Activated CD4-positive, alpha-beta T cell treated with anti-CD3 and anti-CD28 coated beads for 1 hour (primary cell): ENCODE data around the gene MIA3.
"Not testable (repeated sequence)": the region's sequence is repeated elsewhere in the genome, so short reads cannot be mapped to it uniquely, and the experiment has no call there.

Experiments used
- DNase-seq: peaks from one replicate; pipeline ENCODE4 v3.0.0-alpha.2; 2020

Gene MIA3, protein sequence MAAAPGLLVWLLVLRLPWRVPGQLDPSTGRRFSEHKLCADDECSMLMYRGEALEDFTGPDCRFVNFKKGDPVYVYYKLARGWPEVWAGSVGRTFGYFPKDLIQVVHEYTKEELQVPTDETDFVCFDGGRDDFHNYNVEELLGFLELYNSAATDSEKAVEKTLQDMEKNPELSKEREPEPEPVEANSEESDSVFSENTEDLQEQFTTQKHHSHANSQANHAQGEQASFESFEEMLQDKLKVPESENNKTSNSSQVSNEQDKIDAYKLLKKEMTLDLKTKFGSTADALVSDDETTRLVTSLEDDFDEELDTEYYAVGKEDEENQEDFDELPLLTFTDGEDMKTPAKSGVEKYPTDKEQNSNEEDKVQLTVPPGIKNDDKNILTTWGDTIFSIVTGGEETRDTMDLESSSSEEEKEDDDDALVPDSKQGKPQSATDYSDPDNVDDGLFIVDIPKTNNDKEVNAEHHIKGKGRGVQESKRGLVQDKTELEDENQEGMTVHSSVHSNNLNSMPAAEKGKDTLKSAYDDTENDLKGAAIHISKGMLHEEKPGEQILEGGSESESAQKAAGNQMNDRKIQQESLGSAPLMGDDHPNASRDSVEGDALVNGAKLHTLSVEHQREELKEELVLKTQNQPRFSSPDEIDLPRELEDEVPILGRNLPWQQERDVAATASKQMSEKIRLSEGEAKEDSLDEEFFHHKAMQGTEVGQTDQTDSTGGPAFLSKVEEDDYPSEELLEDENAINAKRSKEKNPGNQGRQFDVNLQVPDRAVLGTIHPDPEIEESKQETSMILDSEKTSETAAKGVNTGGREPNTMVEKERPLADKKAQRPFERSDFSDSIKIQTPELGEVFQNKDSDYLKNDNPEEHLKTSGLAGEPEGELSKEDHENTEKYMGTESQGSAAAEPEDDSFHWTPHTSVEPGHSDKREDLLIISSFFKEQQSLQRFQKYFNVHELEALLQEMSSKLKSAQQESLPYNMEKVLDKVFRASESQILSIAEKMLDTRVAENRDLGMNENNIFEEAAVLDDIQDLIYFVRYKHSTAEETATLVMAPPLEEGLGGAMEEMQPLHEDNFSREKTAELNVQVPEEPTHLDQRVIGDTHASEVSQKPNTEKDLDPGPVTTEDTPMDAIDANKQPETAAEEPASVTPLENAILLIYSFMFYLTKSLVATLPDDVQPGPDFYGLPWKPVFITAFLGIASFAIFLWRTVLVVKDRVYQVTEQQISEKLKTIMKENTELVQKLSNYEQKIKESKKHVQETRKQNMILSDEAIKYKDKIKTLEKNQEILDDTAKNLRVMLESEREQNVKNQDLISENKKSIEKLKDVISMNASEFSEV (N-terminal part only)

DNA sequence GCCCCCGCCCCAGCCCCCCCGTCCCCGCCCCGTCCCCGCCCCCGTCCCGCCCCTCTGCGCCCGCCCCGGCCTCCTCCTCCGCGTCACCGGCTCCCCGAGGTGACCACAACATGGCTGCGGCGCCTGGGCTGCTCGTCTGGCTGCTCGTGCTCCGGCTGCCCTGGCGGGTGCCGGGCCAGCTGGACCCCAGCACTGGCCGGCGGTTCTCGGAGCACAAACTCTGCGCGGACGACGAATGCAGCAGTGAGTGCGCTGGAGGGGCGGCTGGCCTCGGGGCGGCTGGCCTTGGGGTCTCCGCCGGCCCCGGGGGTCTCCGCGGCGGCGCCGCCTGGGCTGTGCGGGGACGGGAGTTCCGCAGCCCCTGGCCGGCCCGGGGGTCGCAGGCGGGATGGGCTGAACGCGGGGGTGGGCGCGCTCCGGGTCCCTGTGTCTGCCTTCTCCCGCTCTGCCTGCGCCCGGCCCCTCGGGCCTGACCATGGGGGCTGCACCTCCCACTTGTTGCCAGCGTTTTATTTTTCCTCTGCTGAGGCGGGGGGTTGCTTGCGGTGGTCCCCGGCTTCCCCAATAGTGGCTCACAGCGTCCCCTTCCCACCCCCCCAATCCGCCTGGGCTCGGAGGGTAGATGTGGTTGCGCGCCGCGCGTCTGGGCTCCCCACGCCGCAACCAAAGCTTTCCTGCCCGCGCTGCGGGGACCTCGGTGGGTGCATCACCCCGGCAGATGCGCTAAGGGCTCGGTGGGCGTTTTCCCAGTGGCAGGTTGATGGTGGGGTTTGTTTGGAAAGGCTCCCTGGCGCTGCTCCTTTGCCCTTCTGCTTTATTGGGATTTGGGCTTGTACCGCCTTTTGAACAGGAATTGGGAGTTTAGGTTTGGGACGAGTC lies at the start of gene MIA3:
Gene MIA3, plus strand, starts transcription at position 97 of the 879 bp plus-strand sequence. Its CDS starts 14 bp downstream, at position 111.
- DNase-seq, result peak; percentile 23

DNA sequence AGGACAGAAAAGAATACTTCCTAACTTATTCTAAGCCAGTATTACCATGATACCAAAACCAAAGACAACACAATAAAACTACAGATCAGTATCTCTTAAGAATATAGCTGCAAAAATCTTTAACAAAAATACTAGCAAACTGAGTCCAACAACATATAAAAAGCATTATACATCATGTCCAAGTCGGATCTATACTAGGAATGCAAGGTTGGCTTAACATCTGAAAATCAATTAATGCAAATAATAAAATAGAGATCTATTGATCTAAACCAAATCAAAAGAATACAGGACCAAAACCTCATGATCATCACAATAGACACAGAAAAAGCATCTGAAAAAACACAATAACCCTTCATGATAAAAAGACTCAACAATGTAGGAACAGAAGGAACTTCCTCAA lies 47.1 kb upstream of the MIA3 start:
- no peak for DNase-seq

DNA sequence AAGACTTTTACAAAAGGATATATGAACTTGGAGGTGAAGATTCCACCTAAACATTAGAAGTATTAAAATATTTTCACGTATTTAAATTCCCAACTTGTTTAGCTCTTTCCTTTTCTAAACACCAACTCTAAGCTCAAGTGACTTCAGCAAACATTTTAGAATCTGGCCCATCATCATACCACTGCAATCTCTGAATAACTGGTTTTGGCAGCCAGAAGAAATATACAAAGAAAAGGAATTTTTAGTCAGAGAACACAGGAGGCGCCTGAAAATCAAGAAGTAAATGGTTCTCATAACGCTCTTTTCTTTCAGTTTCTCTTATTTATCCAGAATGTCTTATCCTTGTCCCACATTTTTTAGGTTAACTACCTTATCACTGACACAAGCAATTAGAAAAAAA lies 38.6 kb upstream of the MIA3 start:
- DNase-seq, result no peak

DNA sequence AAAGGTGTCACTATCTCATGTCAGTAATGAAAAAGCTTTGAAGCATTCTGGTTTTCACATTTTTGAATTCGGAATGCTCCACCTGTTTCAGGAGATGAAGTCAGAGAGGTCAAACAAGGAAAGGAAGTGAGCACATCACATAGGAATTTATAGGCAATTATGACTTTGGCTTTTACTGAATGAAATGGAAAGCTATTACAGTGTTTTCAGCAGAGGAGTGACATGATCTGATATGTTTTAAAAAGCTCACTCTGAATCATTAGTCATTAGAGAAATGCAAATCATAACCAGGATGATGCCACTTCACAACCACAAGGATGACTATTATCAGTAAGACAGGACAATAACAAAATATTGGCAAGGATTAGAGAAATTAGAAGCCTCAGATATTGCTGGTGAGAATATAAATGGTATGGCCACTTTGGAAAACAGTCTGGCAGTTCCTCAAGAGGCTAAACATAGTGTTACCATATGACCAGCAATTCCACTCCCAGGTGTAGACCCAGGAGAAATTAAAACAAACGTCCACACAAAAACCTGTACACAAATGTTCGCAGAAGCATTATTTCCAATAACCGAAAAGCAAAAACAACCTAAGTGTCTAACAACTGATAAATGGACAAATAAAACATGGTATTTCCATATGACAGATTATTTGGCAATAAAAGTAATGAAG lies 35.7 kb upstream of the MIA3 start:
- no peak for DNase-seq

DNA sequence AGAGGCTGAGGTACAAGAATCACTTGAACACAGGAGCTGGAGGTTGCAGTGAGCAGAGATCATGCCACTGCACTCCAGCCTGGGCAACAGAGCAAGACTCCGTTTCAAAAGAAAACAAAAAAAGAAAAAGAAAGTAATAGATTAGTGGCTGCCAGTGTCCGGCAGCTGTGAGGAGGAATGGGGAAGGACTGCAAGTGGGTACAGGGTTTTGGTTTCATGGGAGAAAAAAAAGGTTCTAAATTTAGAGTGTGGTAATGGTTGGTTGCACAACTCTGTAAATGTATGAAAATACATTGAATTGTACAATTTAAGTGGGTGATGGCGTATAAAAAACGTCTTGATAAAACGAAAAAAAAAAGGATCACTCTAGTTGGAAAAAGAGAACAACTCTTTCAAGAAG lies 34.8 kb upstream of the MIA3 start:
- no peak for DNase-seq

DNA sequence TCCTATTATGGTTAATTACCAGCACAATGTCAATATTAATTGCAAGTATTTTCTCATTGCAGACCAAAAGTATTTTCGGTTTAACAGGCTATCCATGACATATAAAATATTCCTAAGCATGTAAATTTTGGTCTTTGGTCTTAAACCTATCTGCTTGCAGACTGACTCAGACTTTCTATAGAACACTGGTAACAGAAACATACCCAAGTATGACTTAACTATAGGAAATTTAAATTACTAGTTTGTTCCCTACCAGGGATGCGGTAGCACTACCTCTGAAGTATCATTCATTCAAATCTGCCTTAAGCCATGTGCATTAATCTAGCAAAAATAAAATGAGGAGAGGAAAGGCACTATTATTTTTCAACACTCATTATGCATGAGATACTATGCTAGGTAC lies 31.1 kb upstream of the MIA3 start:
- DNase-seq, result no peak

DNA sequence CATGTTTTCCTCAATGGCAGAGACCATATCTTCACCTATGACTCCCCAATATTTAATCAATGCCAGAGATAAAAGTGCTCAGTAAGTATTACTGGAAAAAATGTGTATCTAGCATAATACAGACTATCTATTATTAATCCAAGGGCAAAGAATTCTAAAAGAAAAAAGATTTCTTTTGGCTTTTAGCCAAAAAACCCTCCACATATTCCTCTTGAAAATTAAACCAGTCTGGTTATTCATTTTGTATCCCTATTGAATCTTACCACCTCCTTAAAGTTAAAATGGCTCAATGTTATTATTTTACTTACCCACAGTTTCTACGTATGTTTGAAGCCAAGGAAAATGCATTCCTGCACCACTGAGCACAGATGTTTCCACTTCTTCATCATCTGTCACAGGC lies 29.8 kb upstream of the MIA3 start:
- no peak for DNase-seq

DNA sequence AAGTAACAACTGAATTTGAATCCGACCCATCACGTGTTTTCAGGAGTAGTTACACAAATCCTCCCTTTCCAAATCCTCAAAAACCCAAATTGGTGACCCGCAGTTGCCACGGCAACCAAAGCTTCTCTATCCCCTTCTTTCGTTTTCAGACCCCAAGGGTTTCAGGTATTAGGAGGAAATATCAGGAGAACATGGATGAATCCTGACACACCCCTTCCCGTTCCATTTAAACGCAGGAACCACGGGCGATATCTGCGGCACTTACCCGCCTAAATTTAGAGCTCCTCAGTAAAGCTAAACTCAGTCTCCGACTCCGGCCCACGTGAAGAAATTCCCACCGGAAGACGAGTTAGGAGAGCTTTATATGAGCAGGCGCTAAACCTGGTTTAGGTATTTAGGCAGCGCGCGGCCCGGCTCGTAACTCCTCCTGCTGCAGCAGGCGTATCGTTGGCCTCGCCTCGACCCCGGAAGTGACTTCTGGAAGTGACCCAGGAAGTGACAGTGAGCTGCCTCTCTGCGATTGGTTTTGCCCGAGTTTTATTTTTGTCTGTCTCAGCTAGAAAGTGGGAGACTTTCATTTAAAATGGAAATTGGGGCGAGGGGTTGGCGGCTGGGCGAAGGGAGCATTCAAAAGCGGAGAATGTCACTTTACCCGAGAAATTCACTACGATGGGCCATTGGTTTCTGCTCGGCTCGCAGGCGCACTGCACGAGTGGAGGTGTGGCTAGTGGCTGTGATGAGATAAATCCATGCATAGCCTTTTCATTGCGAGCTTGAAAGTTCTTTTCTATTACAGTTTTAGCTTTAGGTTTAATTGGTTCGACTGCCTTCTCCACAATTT lies 28.2 kb upstream of the MIA3 start, which contains the start of gene TAF1A:
Gene TAF1A, minus strand, starts transcription at position 472 of the 841 bp plus-strand sequence.
- peak; percentile 74 for DNase-seq

DNA sequence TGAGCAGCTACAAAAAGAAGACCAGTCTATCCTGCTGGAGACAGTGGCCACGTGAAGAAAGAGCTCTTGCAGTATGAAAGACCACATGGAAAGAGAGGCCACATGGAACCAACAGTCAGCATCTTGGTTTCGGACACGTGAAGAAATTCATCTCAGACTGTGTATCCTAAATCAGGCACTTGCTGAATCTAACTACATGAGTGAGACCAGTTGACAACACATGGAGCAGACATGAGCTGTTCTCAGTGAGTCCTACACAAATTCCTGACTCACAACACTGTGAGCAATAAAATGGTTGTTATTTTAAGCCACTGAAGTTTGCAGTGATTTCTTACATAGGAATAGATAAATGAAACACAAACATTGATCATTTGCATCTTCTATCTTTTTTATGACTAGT lies 25.7 kb upstream of the MIA3 start:
- no peak for DNase-seq

DNA sequence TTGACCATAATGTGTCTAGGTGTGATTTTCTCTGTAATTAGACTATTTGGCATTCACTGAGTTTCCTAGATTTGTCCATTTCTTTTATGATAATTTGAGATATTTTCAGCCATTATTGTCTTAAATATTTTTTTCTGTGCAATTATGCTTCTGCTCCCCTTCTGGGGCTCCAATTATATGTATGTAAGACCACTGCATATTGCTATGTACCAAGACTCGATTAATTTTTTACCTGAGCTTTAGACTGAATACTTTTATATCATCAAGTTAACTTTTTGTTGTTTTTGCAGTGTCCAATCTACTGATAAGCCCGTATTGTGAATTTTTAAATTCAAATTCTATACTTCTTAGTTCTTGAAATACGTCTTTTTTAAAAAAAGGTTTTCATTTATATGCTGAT lies 23.1 kb upstream of the MIA3 start:
- DNase-seq, result no peak

DNA sequence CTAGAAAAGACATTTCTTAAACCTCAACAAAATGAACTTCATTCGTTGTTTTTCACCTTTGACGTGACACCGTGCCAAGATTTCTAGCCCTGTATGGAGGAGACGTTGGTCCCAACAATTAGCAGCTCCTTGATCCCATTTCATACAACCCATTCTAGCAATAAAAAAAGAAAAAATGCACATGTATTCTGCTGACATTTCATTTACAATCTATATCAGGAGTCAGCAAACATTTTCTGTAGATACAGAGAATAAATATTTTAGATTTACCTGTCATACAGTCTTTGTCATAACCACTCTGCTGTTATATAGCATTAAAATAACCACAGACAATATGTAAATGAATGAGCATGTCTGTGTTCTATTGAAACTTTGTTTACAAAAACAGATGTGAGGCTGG lies 21.2 kb upstream of the MIA3 start:
- DNase-seq, result no peak

DNA sequence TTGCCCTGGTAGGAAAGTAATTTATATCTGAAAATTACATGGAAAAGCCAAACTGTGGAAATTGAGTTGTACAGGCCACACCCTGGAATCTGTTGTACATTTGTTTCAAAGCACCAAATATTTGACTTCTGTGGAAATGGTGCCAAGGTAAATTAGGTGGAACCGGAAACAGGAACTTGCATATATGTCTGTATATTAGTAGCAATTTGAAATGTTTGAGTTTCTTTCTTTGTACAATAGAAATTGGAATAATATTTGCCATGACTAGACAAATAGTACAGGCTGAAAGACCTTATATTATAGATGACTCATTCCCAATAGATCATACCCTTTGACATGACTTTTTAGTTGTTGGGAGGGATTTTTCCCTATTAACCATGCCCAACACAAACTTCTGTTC lies 17.6 kb upstream of the MIA3 start:
- no peak for DNase-seq

DNA sequence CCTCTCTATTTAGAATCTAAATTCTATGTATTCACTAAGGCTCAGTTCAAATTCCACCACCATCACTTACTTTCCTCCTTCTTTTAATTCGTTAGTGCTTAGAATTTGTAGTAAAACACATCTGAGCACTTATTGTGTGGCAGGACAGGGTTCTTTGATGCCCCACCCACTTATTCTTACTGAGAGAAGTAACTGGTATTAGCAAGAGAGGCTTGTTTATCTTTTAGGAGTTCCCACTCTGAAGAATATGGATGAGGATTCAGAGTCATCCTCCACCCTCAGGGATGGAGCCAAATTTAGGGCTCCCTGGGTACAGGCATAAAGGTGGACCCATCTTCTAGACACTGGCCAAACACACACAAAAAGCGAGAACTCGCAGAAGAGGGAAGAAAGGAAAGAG lies 16.6 kb upstream of the MIA3 start:
- DNase-seq, result no peak

DNA sequence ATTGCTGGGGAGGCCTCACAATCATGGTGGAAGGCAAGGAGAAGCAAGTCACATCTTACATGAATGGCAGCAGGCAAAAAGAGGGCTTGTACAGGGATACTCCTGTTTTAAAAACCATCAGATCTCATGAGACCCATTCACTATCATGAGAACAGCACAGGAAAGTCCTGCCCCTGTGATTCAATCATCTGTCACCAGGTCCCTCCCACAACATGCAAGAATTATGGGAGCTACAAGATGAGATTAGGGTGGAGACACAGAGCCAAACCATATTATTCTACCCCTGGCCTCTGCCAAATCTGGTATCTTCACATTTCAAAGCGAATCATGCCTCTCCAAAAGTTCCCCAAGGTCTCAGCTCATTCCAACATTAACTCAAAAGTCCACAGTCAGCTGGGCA lies 11.1 kb upstream of the MIA3 start:
- DNase-seq, result no peak

DNA sequence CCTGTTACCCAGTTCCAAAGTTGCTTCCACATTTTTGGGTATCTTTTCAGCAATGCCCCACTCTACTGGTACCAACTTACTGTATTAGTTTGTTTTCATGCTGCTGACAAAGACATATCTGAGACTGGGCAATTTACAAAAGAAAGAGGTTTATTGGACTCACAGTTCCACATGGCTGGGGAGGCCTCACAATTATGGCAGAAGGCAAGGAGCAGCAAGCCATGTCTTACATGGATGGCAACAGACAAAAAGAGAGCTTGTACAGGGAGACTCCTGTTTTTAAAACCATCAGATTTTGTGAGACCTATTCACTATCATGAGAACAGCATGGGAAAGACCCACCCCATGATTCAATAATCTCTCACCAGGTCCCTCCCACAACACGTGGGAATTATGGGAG lies 8.8 kb upstream of the MIA3 start:
- not testable (repeated sequence) for DNase-seq

DNA sequence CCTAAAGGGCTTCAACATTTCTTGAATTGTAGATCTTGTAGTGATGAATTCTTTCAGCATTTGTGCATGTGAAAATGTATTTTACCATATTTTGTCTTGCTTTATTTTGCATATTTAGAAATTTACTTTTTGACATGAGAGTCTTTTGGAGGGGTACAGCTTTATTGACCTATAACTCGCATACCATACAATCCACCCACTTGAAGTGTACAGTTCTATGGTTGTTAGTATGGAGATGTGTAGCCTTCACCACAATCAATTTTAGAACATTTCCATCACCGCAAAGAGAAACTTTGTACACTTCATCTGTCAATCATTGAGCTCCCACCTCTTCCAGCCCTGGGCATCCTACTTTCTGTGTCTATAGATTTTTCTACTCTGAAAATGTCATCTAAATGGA lies 7.2 kb upstream of the MIA3 start:
- DNase-seq, result no peak

DNA sequence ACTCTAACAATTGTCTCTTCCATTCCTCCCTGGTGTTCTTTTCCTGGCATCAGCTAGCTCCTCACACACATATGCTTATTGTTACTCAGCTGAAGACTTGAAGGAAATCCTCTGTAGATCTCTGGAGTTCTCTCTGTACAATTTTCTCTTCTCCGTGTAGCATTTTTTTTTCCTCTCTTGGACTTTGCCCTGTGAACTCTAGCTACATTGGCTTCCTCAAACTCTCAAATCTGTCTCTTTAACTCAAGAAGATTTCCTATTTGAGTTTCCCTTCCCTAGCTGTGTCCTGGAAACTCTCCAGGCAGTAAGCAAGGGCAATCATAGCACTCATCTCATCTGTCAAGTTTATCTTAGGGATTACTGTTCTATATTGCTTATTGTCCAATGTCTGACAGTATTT lies 4.3 kb upstream of the MIA3 start:
- no peak for DNase-seq

DNA sequence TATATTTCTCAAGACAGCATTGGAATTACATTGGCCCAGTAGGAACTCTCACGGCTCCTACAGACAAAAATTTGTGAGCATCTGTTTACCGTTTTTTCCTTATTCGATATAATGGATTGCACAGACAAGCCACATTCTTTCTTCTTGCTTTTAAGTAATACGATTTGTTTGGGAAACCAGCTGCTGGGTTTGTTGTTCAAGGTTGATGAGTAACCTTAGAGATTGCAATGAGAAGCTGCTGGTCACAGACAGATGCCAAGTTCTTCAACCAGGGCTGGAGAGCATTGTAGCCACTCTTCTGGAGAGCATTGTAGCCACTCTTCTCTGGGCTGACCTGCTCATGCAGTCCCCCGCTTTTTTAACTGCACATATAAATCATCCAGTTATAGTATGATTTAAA lies 1.4 kb upstream of the MIA3 start:
- no peak for DNase-seq

DNA sequence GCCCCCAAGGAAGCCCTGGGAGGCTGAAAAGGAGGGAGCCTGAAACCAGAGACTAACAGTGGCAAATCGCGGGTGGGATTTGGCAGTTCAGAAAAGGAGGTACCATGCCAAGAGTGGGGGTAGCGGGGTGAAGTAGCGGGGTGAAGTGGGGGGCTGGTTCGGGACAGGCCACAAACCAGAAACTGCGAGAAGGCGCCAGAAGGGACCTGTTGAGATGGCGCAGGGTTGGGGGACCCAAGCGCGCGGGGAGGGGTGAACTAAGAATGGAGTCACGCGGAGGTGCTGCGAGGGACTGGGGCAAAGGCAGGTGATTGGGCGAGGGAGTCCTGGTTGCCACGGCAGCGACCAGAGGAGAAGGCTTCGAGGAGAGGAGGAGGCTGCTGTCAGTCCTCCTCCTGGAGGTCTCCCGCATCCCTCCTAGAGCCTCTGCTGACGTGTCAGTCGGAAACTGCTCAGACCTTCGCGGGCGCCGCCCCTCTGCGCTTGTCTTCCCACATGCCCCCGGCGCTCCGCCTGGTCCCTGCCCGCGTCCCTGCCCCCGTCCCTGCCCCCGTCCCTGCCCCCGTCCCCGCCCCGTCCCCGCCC lies 438 bp upstream of the MIA3 start:
- peak; percentile 89 for DNase-seq
